K562 treated with DMSO at 1 percent for 4 hours (cell line): ENCODE data around the gene PPP1R8. TPM values are rescaled to one million over a fixed set of nuclear protein-coding genes. Genes with fewer than 3 reads are reported as not detected.

Source experiments
- total RNA-seq: library from RNA; unstranded; fragments of 300-600 nt; gene quantifications from 2 replicates; pipeline ENCODE4 v1.2.3, GENCODE V29; 2022; ENCODE audit not compliant: insufficient read depth

Gene PPP1R8
- 57.8 and 72.2 TPM in 2 replicates for total RNA-seq

GRCh38 chr1:27830621-27831440, at the start of gene PPP1R8:
Gene PPP1R8 (plus strand): TSS chr1:27830782. CDS start chr1:27830836, 54 bp downstream.

GRCh38 chr1:27872059-27872801, 41.6 kb downstream of the PPP1R8 start, which contains the start of gene THEMIS2:
Gene THEMIS2 (plus strand): TSS chr1:27872544. CDS start chr1:27872572, 28 bp downstream.

Other genes with a start within 250 kb of the PPP1R8 start
- 14.2 and 23.9 TPM in 2 replicates for gene AHDC1, start 226.6 kb upstream of the PPP1R8 start, total RNA-seq
- not detected in 2 replicates for gene FGR, start 195.6 kb upstream of the PPP1R8 start, total RNA-seq
- gene IFI6, start 158.6 kb upstream of the PPP1R8 start, total RNA-seq, result 26.8 and 29.7 TPM in 2 replicates
- gene FAM76A, start 104.8 kb upstream of the PPP1R8 start, total RNA-seq, result 5.4 and 7.8 TPM in 2 replicates
- 28.1 and 42.3 TPM in 2 replicates for gene STX12, start 57.6 kb upstream of the PPP1R8 start, total RNA-seq
- gene THEMIS2, start 41.8 kb downstream of the PPP1R8 start, total RNA-seq, result 12.5 and 18.1 TPM in 2 replicates
- 85.9 and 99.1 TPM in 2 replicates for gene RPA2, start 83.8 kb downstream of the PPP1R8 start, total RNA-seq
- gene SMPDL3B, start 104.2 kb downstream of the PPP1R8 start, total RNA-seq, result 1.2 and 1.6 TPM in 2 replicates
- gene XKR8, start 129.2 kb downstream of the PPP1R8 start, total RNA-seq, result 2.3 and 5.3 TPM in 2 replicates